GM10847 (cell line): ENCODE measurements around the gene SPACDR.
A peak's percentile ranks its signal among the peaks of the same experiment; 100 is the strongest.

Source experiments
- POLR2A ChIP-seq: IDR thresholded peaks from 2 replicates; pipeline ENCODE4 v1.6.1; 2011; ENCODE audit not compliant: insufficient read length; ENCODE audit errors: extremely low read depth

Gene SPACDR

GRCh38 chr7:100432621-100433275 lies 31.3 kb downstream of the SPACDR start:
- no peak for TF ChIP-seq POLR2A

- no peak for TF ChIP-seq POLR2A
These were observed 32.0 kb downstream of the SPACDR start for GRCh38 chr7:100432053-100432452.

GRCh38 chr7:100431286-100431735 lies 32.7 kb downstream of the SPACDR start:
- no peak for TF ChIP-seq POLR2A

- no peak for TF ChIP-seq POLR2A
These were observed 33.4 kb downstream of the SPACDR start for GRCh38 chr7:100430493-100431285.

GRCh38 chr7:100429637-100430492 lies 34.2 kb downstream of the SPACDR start, which contains the start of gene MEPCE:
MEPCE (plus strand) TSS chr7:100429831; CDS start chr7:100430019, 188 bp downstream.
- TF ChIP-seq POLR2A = no peak

- peak; percentile 64 for TF ChIP-seq POLR2A
These were observed 35.0 kb downstream of the SPACDR start for GRCh38 chr7:100428967-100429636.

- TF ChIP-seq POLR2A = peak; percentile 100
These were observed 35.7 kb downstream of the SPACDR start, which contains the start of gene ZCWPW1 for GRCh38 chr7:100428199-100428966. ZCWPW1 (minus strand) TSS chr7:100428703; CDS start chr7:100420649, 8,054 bp downstream.

GRCh38 chr7:100427762-100428198 lies 36.3 kb downstream of the SPACDR start:
- TF ChIP-seq POLR2A = no peak

GRCh38 chr7:100426516-100426915 lies 37.5 kb downstream of the SPACDR start:
- no peak for TF ChIP-seq POLR2A

- no peak for TF ChIP-seq POLR2A
These were observed 38.7 kb downstream of the SPACDR start for GRCh38 chr7:100425347-100425746.

GRCh38 chr7:100423315-100423714 lies 40.7 kb downstream of the SPACDR start:
- no peak for TF ChIP-seq POLR2A

GRCh38 chr7:100419660-100420226 lies 44.3 kb downstream of the SPACDR start:
- TF ChIP-seq POLR2A = no peak

GRCh38 chr7:100418930-100419659 lies 45.0 kb downstream of the SPACDR start:
- TF ChIP-seq POLR2A = no peak
